BLaER1 treated with 17β-estradiol and CSF1 and Interleukin-3, amounts not matched to agents 10 nM and 100 nM (cell line): Measurements from ENCODE around the gene FERD3L.

Experiments
- H3K27ac ChIP-seq, 11 experiments: shearing (Covaris generic); formaldehyde crosslinking; 2 replicates each; pipeline ENCODE4 v1.8.1; 2022
- H3K27me3 ChIP-seq, 11 experiments: shearing (Covaris generic); formaldehyde crosslinking; 2 replicates each; pipeline ENCODE4 v1.8.1; 2022
- H3K36me3 ChIP-seq, 11 experiments: shearing (Covaris generic); formaldehyde crosslinking; 2 replicates each; pipeline ENCODE4 v1.8.1; 2022
- H3K4me1 ChIP-seq, 10 experiments: shearing (Covaris generic); formaldehyde crosslinking; 2 replicates each; pipeline ENCODE4 v1.8.1; 2022
- H3K4me2 ChIP-seq, 11 experiments: shearing (Covaris generic); formaldehyde crosslinking; 2 replicates each; pipeline ENCODE4 v1.8.1; 2022
- H3K4me3 ChIP-seq, 10 experiments: shearing (Covaris generic); formaldehyde crosslinking; 2 replicates each; pipeline ENCODE4 v1.8.1; 2022
- H3K9ac ChIP-seq, 11 experiments: shearing (Covaris generic); formaldehyde crosslinking; 2 replicates each; pipeline ENCODE4 v1.8.1; 2022
- H3K9me3 ChIP-seq, 11 experiments: shearing (Covaris generic); formaldehyde crosslinking; replicated peaks in 1 of 11; 2 replicates each; pipeline ENCODE4 v1.8.1; 2022
- H4K20me1 ChIP-seq, 11 experiments: shearing (Covaris generic); formaldehyde crosslinking; 2 replicates each; pipeline ENCODE4 v1.8.1; 2022
- Cebpa-rat ChIP-seq, 11 experiments: shearing (Covaris generic); IDR thresholded peaks; 2 replicates each; pipeline ENCODE4 v1.8.1; 2022

FERD3L gene

DNA sequence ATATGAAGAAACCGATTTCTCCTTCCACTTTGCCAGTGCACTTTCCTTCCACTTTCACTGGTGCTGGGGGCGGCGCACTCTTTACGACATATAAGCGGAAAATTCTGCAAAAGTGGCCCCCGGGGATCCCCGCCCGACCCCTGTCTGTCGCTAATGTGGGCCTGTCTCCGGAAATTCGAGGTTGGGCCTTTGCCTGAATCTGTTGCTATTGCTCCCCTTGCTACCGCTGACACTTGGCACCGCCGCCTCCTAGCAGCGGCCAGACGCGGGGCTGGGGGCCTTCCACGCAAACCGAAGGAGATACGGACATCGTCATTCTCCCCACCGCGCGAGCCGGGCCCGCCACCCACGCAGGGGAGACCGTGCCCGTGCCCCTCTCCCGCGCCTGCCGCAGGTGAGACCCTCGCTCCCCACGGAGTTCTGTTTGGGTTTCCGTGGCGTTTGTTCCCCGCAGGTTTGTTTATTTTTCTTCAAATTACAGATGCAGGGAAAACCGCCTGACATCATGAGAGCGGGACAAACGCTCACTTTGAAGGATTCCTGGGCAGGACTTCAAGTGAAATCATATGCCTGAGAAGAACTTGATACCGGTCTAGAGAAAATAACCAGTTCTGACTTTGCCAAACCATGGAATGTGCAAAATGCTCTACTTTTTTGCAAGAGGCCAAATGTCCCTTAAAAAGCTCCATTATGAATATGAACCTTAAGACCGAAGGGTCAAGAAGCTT, 32.8 kb downstream of the FERD3L start:
- peaks cover 0 to 25% (median 11%) of the 10 kb centered on the region in 11 experiments; a peak in 15 of 22 replicates for H3K9me3 ChIP-seq
- H3K4me3 ChIP-seq: peak overlapping the region in 3 of 10 experiments; percentile 6 to 39 (median 34); a peak in 5 of 20 replicates
- H3K27me3 ChIP-seq: peaks cover 100% of the 10 kb centered on the region in 11 experiments
- H3K4me1 ChIP-seq: peaks cover 5 to 24% (median 13%) of the 10 kb centered on the region in 10 experiments; a peak in 13 of 20 replicates
- H3K36me3 ChIP-seq: no peaks in the 10 kb centered on the region
- peaks cover 0 to 98% (median 51%) of the 10 kb centered on the region in 11 experiments; a peak in 18 of 22 replicates for H4K20me1 ChIP-seq
- H3K4me2 ChIP-seq: peak overlapping the region in 3 of 11 experiments; percentile 6 to 85 (median 52); a peak in 5 of 22 replicates
- TF ChIP-seq Cebpa-rat (IDR thresholded peaks at IDR 0.05): no peak
- H3K27ac ChIP-seq: no peak overlapping the region
- no peak overlapping the region for H3K9ac ChIP-seq

- Histone ChIP-seq H3K4me2 (peak overlapping the region in 2 of 11 experiments; percentile 52 to 85; a peak in 3 of 22 replicates), H3K9me3 (peaks cover 0 to 23% (median 7%) of the 10 kb centered on the region in 11 experiments; a peak in 14 of 22 replicates), H4K20me1 (peaks cover 0 to 100% (median 55%) of the 10 kb centered on the region in 11 experiments; a peak in 18 of 22 replicates), H3K9ac (no peak overlapping the region), H3K27me3 (peaks cover 100% of the 10 kb centered on the region in 11 experiments), H3K4me3 (peak overlapping the region in 2 of 10 experiments; percentile 34 to 39; a peak in 2 of 20 replicates), H3K36me3 (no peaks in the 10 kb centered on the region), H3K4me1 (peaks cover 5 to 26% (median 12%) of the 10 kb centered on the region in 10 experiments; a peak in 13 of 20 replicates), H3K27ac (no peak overlapping the region)
- no peak for TF ChIP-seq Cebpa-rat (IDR thresholded peaks at IDR 0.05)
Observed at GRCh38 chr7:19111474-19112273, 33.5 kb downstream of the FERD3L start.

DNA sequence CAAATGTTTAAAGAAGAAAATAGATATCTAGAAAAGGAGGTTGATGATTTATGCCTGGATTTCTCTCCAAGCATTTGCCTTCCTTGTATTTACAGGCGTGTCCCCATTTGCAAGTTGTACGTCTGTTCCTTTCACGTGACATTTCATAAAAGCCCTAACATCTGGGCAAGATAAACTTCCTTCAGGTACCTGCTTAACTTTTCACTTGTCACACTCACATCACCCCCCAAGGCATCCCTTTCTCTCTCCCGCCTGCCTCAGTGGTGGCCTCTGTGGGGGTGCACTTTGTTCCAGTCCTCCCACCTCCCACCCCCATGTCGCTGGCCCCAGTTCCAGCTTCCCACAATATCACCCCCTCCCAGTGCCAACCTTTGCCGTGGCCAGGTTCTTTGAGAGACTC, 34.4 kb downstream of the FERD3L start:
- no peak for TF ChIP-seq Cebpa-rat (IDR thresholded peaks at IDR 0.05)
- H3K4me3 ChIP-seq: no peak overlapping the region
- no peak overlapping the region for H3K9ac ChIP-seq
- H3K4me2 ChIP-seq: no peak overlapping the region
- no peak overlapping the region for H3K27ac ChIP-seq
- H3K27me3 ChIP-seq: peaks cover 100% of the 10 kb centered on the region in 11 experiments
- H4K20me1 ChIP-seq: peaks cover 0 to 100% (median 56%) of the 10 kb centered on the region in 11 experiments; a peak in 16 of 22 replicates
- no peaks in the 10 kb centered on the region for H3K36me3 ChIP-seq
- H3K4me1 ChIP-seq: peaks cover 0 to 26% (median 6%) of the 10 kb centered on the region in 10 experiments; a peak in 6 of 20 replicates
- H3K9me3 ChIP-seq: peaks cover 0 to 27% (median 5%) of the 10 kb centered on the region in 11 experiments; a peak in 10 of 22 replicates

- H3K36me3 ChIP-seq: no peaks in the 10 kb centered on the region
- peaks cover 0 to 97% (median 56%) of the 10 kb centered on the region in 11 experiments; a peak in 16 of 22 replicates for H4K20me1 ChIP-seq
- H3K4me1 ChIP-seq: peaks cover 0 to 24% (median 6%) of the 10 kb centered on the region in 10 experiments; a peak in 6 of 20 replicates
- H3K9ac ChIP-seq: no peak overlapping the region
- no peak for TF ChIP-seq Cebpa-rat (IDR thresholded peaks at IDR 0.05)
- peaks cover 0 to 31% (median 5%) of the 10 kb centered on the region in 11 experiments; a peak in 11 of 22 replicates for H3K9me3 ChIP-seq
- peaks cover 100% of the 10 kb centered on the region in 11 experiments for H3K27me3 ChIP-seq
- no peak overlapping the region for H3K4me3 ChIP-seq
- no peak overlapping the region for H3K27ac ChIP-seq
- H3K4me2 ChIP-seq: no peak overlapping the region
Observed at GRCh38 chr7:19110026-19110730, 35.0 kb downstream of the FERD3L start.

GRCh38 chr7:19109000-19109946, 35.9 kb downstream of the FERD3L start:
- H3K4me2 ChIP-seq: no peak overlapping the region
- H3K9ac ChIP-seq: no peak overlapping the region
- peaks cover 0 to 31% (median 7%) of the 10 kb centered on the region in 11 experiments; a peak in 11 of 22 replicates for H3K9me3 ChIP-seq
- peaks cover 0 to 24% (median 6%) of the 10 kb centered on the region in 10 experiments; a peak in 6 of 20 replicates for H3K4me1 ChIP-seq
- no peak overlapping the region for H3K27ac ChIP-seq
- no peak for TF ChIP-seq Cebpa-rat (IDR thresholded peaks at IDR 0.05)
- H4K20me1 ChIP-seq: peaks cover 0 to 88% (median 56%) of the 10 kb centered on the region in 11 experiments; a peak in 16 of 22 replicates
- H3K36me3 ChIP-seq: no peaks in the 10 kb centered on the region
- H3K4me3 ChIP-seq: no peak overlapping the region
- peaks cover 100% of the 10 kb centered on the region in 11 experiments for H3K27me3 ChIP-seq

DNA sequence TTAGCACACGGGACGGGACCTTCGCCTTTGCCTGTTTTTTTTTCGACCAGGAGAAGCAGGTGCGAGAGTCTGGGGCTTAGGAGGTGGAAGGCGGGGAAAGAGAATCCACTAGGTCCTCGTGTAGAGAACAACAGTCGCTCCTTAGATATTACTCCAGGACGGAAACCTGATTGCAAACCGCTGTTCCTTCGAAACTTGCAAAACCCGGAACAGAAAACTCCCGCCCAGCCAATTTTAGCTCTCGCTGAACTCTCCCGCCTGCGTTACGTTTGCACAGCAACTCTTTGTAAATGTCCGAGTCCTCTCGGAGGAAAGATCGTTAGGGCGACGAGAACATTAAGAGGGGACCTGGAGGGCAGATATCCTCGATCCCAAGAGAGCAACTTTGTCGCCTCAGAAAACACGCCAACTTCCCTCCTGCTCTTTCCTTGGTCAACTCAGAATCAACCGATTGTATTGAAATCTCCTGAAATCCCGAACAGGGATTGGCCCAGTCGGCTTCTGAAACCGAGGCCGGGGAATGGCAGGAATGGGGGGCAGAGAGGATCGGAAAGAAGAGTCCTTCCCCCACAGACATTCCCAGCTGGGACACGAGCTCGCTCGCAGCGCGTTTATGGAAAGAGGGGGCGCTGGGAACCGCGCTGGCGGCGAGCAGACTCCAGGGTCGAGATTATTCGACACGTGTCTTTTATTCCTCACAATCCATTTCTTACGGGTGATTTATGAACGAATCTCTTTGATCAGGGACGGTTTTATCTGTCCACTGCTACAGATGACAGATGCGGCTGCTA, 37.7 kb downstream of the FERD3L start:
- Histone ChIP-seq H3K4me2 (peak overlapping the region; percentile 11 to 81 (median 41); a peak in 18 of 22 replicates), H3K4me1 (peaks cover 0 to 22% (median 6%) of the 10 kb centered on the region in 10 experiments; a peak in 6 of 20 replicates), H3K36me3 (no peaks in the 10 kb centered on the region), H3K27ac (no peak overlapping the region), H3K9ac (no peak overlapping the region), H4K20me1 (peaks cover 0 to 71% (median 50%) of the 10 kb centered on the region in 11 experiments; a peak in 16 of 22 replicates), H3K9me3 (peaks cover 0 to 27% (median 7%) of the 10 kb centered on the region in 11 experiments; a peak in 11 of 22 replicates), H3K4me3 (peak overlapping the region in 7 of 10 experiments; percentile 8 to 57 (median 29); a peak in 11 of 20 replicates), H3K27me3 (peaks cover 87 to 100% (median 98%) of the 10 kb centered on the region in 11 experiments)
- TF ChIP-seq Cebpa-rat (IDR thresholded peaks at IDR 0.05): no peak

- peak overlapping the region; percentile 11 to 81 (median 41); a peak in 16 of 22 replicates for H3K4me2 ChIP-seq
- H3K27ac ChIP-seq: no peak overlapping the region
- no peak for TF ChIP-seq Cebpa-rat (IDR thresholded peaks at IDR 0.05)
- peaks cover 81 to 99% (median 93%) of the 10 kb centered on the region in 11 experiments for H3K27me3 ChIP-seq
- H3K9me3 ChIP-seq: peaks cover 0 to 24% (median 5%) of the 10 kb centered on the region in 11 experiments; a peak in 7 of 22 replicates
- H3K4me1 ChIP-seq: peaks cover 0 to 19% (median 6%) of the 10 kb centered on the region in 10 experiments; a peak in 6 of 20 replicates
- H3K4me3 ChIP-seq: peak overlapping the region in 6 of 10 experiments; percentile 14 to 57 (median 29); a peak in 7 of 20 replicates
- H4K20me1 ChIP-seq: peaks cover 0 to 65% (median 46%) of the 10 kb centered on the region in 11 experiments; a peak in 16 of 22 replicates
- no peaks in the 10 kb centered on the region for H3K36me3 ChIP-seq
- H3K9ac ChIP-seq: no peak overlapping the region
Observed at GRCh38 chr7:19107081-19107355, 38.2 kb downstream of the FERD3L start.
